B cell (primary cell): ENCODE data around the gene DENND5B. TPM values are rescaled to one million over a fixed set of nuclear protein-coding genes. Genes with fewer than 3 reads are reported as not detected.

Experiments used
- ATAC-seq: fragments of 200-7000 bp; cut with Tn5 transposase; one replicate; pipeline ENCODE4 v1.10.0; 2021; ENCODE audit warnings: low read depth, mild to moderate bottlenecking, moderate number of reproducible peaks, moderate library complexity
- CTCF ChIA-PET: fragments of 350-600 bp; sonication (Branson Sonifier 250); formaldehyde crosslinking; loops from one replicate; lab custom pipeline; 2021; ENCODE audit warnings: antibody characterized with exemption, inconsistent platforms; lab: Charles Lee
- POLR2A ChIA-PET: fragments of 350-600 bp; sonication (Branson Sonifier 250); formaldehyde crosslinking; loops from one replicate; lab custom pipeline; 2021; ENCODE audit warnings: antibody characterized with exemption; lab: Charles Lee
- DNase-seq: peaks from one replicate; pipeline ENCODE4 v3.0.0; 2013
- H2AFZ ChIP-seq: 2 replicates; pipeline ENCODE4 v1.6.1; 2012; ENCODE audit warnings: mild to moderate bottlenecking, low read depth, low read length; ENCODE audit not compliant: insufficient read depth, poor library complexity, severe bottlenecking
- H3K27ac ChIP-seq, 2 donors: 1 replicate in 1 of 2; 2 replicates in 1 of 2; pipeline ENCODE4 v1.5.1; 2012 to 2013; ENCODE audit warnings: low read length in 2 of 2, mild to moderate bottlenecking in 2 of 2, moderate library complexity in 1 of 2
- H3K27me3 ChIP-seq, 4 experiments: fragments of 200-600 bp in 1 of 4; sonication (generic) in 1 of 4; replicated peaks in 1 of 4; 1 replicate in 2 of 4; 2 replicates in 2 of 4; pipeline versions ENCODE4 v1.6.1 to v1.7.0; 2013 to 2016; ENCODE audit warnings: low read length in 3 of 4, mild to moderate bottlenecking in 2 of 4, mixed read lengths in 1 of 4, moderate library complexity in 1 of 4; ENCODE audit not compliant: insufficient read depth in 4 of 4, control insufficient read depth in 3 of 4; ENCODE audit errors: control extremely low read depth in 1 of 4
- H3K36me3 ChIP-seq, 2 experiments: replicated peaks in 1 of 2; 1 replicate in 1 of 2; 2 replicates in 1 of 2; pipeline versions ENCODE4 v1.6.1 to v1.7.1; 2013; ENCODE audit warnings: low read length in 1 of 2; ENCODE audit not compliant: insufficient read depth in 2 of 2, control insufficient read depth in 1 of 2; ENCODE audit errors: control extremely low read depth in 1 of 2, extremely low read depth in 1 of 2
- H3K4me1 ChIP-seq, 2 donors: fragments of 200-600 bp in 1 of 2; sonication (generic) in 1 of 2; 1 replicate in 1 of 2; 2 replicates in 1 of 2; pipeline versions ENCODE4 v1.5.1 to v1.6.1; 2013 to 2017; ENCODE audit warnings: low read length in 2 of 2; ENCODE audit not compliant: control insufficient read depth in 2 of 2, insufficient read depth in 2 of 2
- H3K4me2 ChIP-seq: replicated peaks from 2 replicates; pipeline ENCODE3; 2012; ENCODE audit warnings: mild to moderate bottlenecking, low read depth, low read length; ENCODE audit not compliant: poor library complexity, severe bottlenecking
- H3K4me3 ChIP-seq, 5 experiments: fragments of 200-600 bp in 1 of 5; sonication (generic) in 1 of 5; 1 replicate in 3 of 5; 2 replicates in 2 of 5; pipeline versions ENCODE4 v1.5.1 to v1.7.0; 2011 to 2016; ENCODE audit warnings: low read length in 4 of 5, mild to moderate bottlenecking in 4 of 5, low read depth in 2 of 5, control low read depth in 1 of 5, moderate library complexity in 1 of 5; ENCODE audit not compliant: insufficient read depth in 1 of 5; ENCODE audit errors: control extremely low read depth in 1 of 5, extremely low read depth in 1 of 5
- H3K79me2 ChIP-seq: fragments of 200-600 bp; sonication (generic); one replicate; pipeline ENCODE4 v1.6.0; 2016; ENCODE audit warnings: low read length; ENCODE audit not compliant: control insufficient read depth, insufficient read depth
- H3K9ac ChIP-seq: fragments of 200-600 bp; sonication (generic); 2 replicates; pipeline ENCODE4 v1.6.1; 2017; ENCODE audit warnings: mild to moderate bottlenecking, low read length, moderate library complexity
- H3K9me3 ChIP-seq, 3 donors: one replicate each; pipeline versions ENCODE4 v1.6.1 to v1.7.1; 2013; ENCODE audit warnings: low read length in 2 of 3; ENCODE audit not compliant: control insufficient read depth in 2 of 3, insufficient read depth in 1 of 3; ENCODE audit errors: control extremely low read depth in 1 of 3
- H4K20me1 ChIP-seq: 2 replicates; pipeline ENCODE4 v1.6.0; 2012; ENCODE audit warnings: mild to moderate bottlenecking, low read length; ENCODE audit not compliant: insufficient read depth, control insufficient read depth, poor library complexity, severe bottlenecking
- H3K27ac Mint-ChIP-seq: one replicate; pipeline ENCODE4 v1.8.0; 2021; ENCODE audit warnings: mixed read lengths
- H3K27me3 Mint-ChIP-seq: one replicate; pipeline ENCODE4 v1.8.0; 2021; ENCODE audit warnings: mixed read lengths
- H3K4me1 Mint-ChIP-seq: one replicate; pipeline ENCODE4 v1.8.0; 2021; ENCODE audit warnings: mixed read lengths
- H3K4me3 Mint-ChIP-seq: one replicate; pipeline ENCODE4 v1.8.0; 2021; ENCODE audit warnings: mixed read lengths
- H3K9me3 Mint-ChIP-seq: one replicate; pipeline ENCODE4 v1.8.0; 2022; ENCODE audit warnings: mixed read lengths; ENCODE audit not compliant: insufficient read depth
- EZH2 ChIP-seq: IDR thresholded peaks from 2 replicates; pipeline ENCODE4 v1.6.1; 2012; ENCODE audit warnings: borderline replicate concordance, low read depth, mild to moderate bottlenecking, moderate library complexity, low read length; ENCODE audit not compliant: insufficient read depth, poor library complexity, severe bottlenecking
- WGBS: methylation state at CpG from one replicate; pipeline ENCODE4 v1.1.5; 2013; ENCODE audit warnings: missing lambda C conversion rate; ENCODE audit not compliant: insufficient coverage; 5-methylcytosine and 5-hydroxymethylcytosine counted together
- intact Hi-C: fragments of 100-400 bp; cut with micrococcal nuclease; formaldehyde crosslinking; loops from one replicate; pipeline ENCODE4 v1.10.0; 2022
- polyA plus RNA-seq: library from polyadenylated mRNA; depleted of rRNA; stranded (reverse); fragments of >200 nt; gene quantifications from 2 replicates; pipeline ENCODE4 v1.2.3, GENCODE V29; 2012
- total RNA-seq, 2 donors: library from RNA; stranded (reverse); fragments of 120-200 nt in 1 of 2; gene quantifications; 1 replicate in 1 of 2; 2 replicates in 1 of 2; pipeline versions ENCODE4 v1.2.3 to v1.2.4, GENCODE V29; 2013 to 2022
- TF ChIP-seq, protein P1 (sequence below): fragments of 200-600 bp; IDR thresholded peaks from one replicate; pipeline ENCODE4 v1.8.0; 2022; ENCODE audit warnings: antibody characterized with exemption, mild to moderate bottlenecking

Gene DENND5B
- total and polyA plus RNA-seq, 2 donors (not counting 1 experiment from before 2014, with no cell fraction given), result 18.7 to 55.3 TPM

DNA sequence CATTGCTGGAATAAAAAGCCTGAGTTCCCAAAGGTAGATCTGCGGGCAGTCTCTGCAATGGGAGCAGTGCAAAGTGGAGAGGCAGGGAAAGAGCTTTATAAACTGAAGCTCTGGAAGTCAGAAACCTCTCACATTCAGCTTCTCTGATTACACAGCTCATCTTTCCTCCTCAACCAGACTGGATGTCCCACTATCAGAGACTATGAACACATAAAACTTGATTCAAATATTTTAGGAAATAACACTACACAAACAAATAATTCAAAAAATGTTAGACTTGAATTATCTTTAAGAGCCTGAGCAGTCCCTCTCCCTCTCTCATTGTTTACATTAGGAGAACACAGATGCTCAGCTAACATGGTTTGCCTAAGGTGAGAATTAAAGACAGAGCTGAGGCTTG is 72.9 kb downstream of the DENND5B start:
- Histone ChIP-seq H3K4me3 (no peak overlapping the region), H4K20me1 (peaks cover 81% of the 10 kb centered on the region), H2AFZ (no peak overlapping the region), H3K9ac (no peak overlapping the region), H3K9me3 (no peaks in the 10 kb centered on the region), H3K4me2 (no peak overlapping the region), H3K27ac (no peak overlapping the region), H3K4me1 (peaks cover 28 to 30% of the 10 kb centered on the region in 2 donors), H3K79me2 (peaks cover 98% of the 10 kb centered on the region), H3K27me3 (no peaks in the 10 kb centered on the region), H3K36me3 (no peaks in the 10 kb centered on the region)
- peaks cover 67% of the 10 kb centered on the region for H3K4me1 Mint-ChIP-seq
- no peak for ATAC-seq
- POLR2A ChIA-PET, result interaction anchor here (0.6 kb wide), 1 partner anchor 435 kb away, joined by 3 read pairs; no protein-coding TSS in a partner anchor
- no peak overlapping the region for H3K27ac Mint-ChIP-seq
- no peaks in the 10 kb centered on the region for H3K9me3 Mint-ChIP-seq
- no peak for TF ChIP-seq EZH2
- TF ChIP-seq, protein P1, sequence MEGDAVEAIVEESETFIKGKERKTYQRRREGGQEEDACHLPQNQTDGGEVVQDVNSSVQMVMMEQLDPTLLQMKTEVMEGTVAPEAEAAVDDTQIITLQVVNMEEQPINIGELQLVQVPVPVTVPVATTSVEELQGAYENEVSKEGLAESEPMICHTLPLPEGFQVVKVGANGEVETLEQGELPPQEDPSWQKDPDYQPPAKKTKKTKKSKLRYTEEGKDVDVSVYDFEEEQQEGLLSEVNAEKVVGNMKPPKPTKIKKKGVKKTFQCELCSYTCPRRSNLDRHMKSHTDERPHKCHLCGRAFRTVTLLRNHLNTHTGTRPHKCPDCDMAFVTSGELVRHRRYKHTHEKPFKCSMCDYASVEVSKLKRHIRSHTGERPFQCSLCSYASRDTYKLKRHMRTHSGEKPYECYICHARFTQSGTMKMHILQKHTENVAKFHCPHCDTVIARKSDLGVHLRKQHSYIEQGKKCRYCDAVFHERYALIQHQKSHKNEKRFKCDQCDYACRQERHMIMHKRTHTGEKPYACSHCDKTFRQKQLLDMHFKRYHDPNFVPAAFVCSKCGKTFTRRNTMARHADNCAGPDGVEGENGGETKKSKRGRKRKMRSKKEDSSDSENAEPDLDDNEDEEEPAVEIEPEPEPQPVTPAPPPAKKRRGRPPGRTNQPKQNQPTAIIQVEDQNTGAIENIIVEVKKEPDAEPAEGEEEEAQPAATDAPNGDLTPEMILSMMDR, result no peak
- DNase-seq, result no peak
- no peak overlapping the region for H3K4me3 Mint-ChIP-seq
- WGBS, result 100% methylated on average over 1 of the region's 1 CpG
- no peaks in the 10 kb centered on the region for H3K27me3 Mint-ChIP-seq
- CTCF ChIA-PET, result interaction anchor here (0.7 to 1.0 kb wide), 3 partner anchors 9 to 116 kb away, joined by 3 to 4 read pairs (median 4); no protein-coding TSS in a partner anchor
- intact Hi-C loops, result no loop called here

DNA sequence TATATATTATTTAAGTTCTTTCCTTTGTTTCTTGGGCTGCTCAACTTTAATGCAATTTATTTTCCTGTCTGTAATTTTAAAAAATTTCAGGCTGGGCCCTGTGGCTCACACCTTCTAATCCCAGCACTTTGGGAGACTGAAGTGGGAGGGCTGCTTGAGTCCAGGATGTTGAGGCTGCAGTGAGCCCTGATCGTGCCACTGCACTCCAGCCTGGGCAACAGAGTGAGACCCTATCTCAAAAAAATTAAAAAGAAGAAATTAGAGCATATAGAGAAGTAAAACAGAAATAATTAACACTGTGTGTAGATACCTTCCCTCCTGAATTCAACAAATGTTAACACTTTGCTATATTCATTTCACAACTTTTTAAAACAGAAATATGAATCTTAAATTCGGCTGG is 74.2 kb downstream of the DENND5B start:
- Mint-ChIP-seq H3K27ac (no peak overlapping the region), H3K4me3 (no peak overlapping the region), H3K9me3 (no peaks in the 10 kb centered on the region), H3K27me3 (no peaks in the 10 kb centered on the region), H3K4me1 (peaks cover 61% of the 10 kb centered on the region)
- ChIA-PET POLR2A (no interaction called here), CTCF (no interaction called here)
- no peak overlapping the region for H3K4me2 ChIP-seq
- H3K9ac ChIP-seq, result no peak overlapping the region
- H4K20me1 ChIP-seq, result peaks cover 69% of the 10 kb centered on the region
- no CpG with 5 or more reads among the region's 2 CpGs for WGBS
- no peaks in the 10 kb centered on the region for H3K9me3 ChIP-seq
- no peak overlapping the region for H3K27ac ChIP-seq
- no peaks in the 10 kb centered on the region for H3K36me3 ChIP-seq
- intact Hi-C loops, result no loop called here
- TF ChIP-seq EZH2, result no peak
- TF ChIP-seq, protein P1, result no peak
- no peaks in the 10 kb centered on the region for H3K27me3 ChIP-seq
- H3K4me1 ChIP-seq, result peaks cover 28 to 32% of the 10 kb centered on the region in 2 donors
- H2AFZ ChIP-seq, result no peak overlapping the region
- peaks cover 97% of the 10 kb centered on the region for H3K79me2 ChIP-seq
- H3K4me3 ChIP-seq, result no peak overlapping the region
- DNase-seq, result no peak
- ATAC-seq, result no peak
